NAMALWA (cell line): ENCODE results near the gene CELA3A.

Experiments
- DNase-seq: peaks from one replicate; pipeline ENCODE4 v3.0.0-alpha.2; 2015; ENCODE audit warnings: low spot score

CELA3A gene

DNA sequence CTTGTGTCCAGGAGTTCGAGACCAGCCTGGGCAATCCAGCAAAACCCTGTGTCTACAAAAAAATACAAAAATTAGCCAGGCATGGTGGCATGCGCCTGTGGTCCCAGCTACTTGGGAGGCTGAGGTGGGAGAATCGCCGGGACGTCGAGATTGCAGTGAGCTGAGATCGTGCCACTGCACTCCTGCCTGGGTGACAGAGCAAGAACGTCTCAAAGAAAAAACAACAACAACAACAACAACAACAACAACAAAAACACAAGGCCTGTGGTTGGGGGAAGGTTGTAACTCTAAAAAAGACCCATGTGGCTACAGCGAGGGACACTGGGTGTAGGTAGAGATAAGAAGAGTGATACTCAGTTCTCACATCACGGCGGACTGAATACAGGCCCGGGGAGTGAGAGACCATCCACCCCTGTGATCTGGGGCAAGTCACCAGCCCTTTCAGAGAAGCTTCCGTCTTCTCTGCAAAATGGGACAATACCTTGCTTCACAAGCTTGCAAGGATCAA is 50.2 kb downstream of the CELA3A start:
- no peak for DNase-seq

DNA sequence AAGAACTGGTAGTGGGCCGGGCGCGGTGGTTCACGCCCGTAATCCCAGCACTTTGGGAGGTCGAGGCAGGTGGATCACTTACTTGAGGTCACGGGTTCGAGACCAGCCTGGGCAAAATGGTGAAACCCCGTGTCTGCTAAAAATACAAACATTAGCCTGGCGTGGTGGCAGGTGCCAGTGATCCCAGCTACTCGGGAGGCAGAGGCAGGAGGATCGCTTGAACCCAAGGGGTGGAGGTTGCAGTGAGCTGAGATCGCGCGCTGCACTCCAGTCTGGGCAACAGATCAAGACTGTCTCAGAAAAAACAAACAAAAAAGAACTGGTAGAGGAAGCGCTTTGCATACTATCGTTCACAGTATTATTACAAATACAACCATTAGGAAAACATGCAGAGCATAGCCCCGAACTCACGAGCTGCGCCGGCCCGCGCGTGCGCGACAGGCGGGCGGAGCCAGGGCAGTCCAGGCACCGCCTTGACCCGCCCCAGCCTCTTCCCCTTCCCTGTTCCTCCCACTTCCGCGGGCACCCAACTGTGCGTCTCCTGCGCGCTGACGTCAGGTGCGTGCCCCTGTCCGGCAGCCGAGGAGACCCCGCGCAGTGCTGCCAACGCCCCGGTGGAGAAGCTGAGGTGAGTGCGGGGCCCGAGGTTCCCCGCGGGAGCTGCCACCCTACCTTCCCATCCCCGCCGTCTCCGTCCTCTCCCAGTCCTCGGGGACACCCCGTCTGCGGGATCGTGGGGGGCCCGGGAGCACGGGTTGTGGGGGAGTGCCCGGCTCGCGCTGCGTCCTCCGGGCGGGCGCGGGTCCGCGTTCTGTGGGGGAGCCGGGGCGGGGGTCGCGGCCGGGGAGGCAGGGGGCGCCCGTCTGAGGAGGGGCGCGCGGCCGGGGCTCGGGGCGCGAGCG is 50.9 kb downstream of the CELA3A start, which contains the start of gene CDC42:
Gene CDC42 (plus strand): TSS at position 595 of the 902 bp plus-strand sequence. CDS start 25,770 bp downstream, outside the sequence.
- DNase-seq, result peak; percentile 97

GRCh38 chr1:22053017-22053860 is 51.8 kb downstream of the CELA3A start:
- peak; percentile 75 for DNase-seq

DNA sequence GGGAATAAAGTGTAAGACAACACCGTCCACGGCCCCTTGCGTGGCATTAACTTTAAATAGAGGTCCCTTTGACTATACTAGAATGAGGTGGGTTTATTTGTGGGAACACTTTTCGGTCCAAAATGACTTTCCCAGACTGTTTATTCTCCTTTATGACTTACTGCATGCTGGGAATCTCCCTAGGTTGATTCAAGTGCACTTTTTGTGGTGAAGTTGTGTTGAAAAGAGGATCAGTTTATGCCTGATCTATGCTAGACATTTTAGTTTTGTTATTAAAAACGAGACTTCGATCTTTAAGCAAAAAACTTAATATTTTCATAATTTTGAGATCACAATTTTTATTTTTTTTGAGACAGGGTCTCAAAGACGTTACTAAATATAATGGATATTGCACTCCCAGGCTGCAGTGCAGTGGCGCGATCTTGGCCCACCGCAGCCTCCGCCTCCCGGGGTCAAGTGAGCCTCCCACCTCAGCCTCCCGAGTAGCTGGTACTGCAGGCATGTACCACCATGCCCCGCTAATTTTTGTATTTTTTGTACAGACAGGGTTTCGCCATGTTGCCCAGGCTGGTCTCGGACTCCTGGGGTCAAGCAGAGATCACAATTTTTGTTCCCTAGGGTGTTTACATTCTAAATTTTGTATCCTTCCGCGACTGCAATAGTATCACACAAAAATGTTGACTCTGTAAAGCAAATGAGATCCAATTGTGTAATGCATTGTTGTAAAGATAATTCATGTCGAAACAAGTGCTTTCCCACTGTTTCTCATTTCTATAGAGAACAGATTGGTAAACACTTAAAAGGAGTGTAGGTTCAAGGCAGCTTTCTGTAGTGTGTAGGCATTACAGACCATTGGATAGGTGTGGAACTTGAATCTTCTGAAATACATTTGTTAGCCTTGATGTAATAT is 52.7 kb downstream of the CELA3A start:
- no peak for DNase-seq

DNA sequence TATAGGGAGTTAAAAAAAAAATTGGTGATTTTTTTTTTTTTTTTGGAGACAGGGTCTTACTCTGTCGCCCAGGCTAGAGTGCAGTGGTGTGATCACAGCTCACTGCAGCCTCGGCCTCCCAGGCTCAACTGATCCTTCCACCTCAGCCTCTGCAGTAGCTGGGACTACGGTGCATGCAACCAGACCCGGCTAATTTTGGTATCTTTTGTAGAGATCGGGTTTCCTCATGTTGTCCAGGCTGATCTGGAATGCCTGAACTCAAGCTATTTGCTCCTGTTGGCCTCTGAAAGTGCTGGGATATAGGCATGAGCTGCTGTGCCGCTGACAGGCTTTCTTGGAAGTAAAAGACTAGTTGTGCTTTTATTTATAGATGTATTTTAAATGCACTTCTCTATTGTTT is 54.0 kb downstream of the CELA3A start:
- DNase-seq, result no peak

DNA sequence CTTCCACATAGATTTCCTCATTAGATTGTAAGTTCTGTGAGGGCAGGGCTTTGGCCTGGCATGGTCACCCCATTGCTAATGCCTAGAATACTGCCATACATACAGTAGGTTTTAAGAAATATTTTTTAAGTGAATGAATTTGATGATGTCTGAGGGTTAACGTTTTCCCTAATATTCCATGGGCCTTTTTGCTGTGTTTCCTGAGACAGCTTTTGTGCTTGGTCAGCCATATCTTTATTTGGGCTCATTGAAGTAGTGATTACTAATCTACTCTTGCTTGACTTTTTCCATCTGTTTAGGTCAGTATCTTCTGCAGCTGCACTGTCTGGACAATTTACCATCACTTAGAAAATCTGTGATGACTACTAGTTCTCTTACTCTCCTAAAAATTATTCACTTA is 54.6 kb downstream of the CELA3A start:
- DNase-seq, result no peak

DNA sequence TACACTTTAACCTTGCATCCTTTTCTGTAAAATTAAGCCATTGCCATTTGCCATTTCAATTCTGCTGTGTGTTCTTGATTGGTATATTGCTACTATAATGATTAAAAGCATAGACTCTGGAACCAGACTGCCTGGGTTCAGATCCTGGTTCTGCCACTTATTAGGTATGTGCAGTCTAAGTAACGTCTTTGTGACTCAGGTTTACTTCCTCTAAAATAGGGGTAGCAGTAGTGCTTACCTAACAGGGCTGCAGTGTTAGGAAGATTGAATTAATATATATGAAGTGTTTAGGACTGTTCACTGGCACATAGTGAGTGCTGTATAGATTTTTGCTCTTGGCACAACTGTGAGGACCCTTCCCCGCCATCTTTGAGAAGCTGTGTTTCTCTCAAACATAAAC is 55.5 kb downstream of the CELA3A start:
- no peak for DNase-seq

DNA sequence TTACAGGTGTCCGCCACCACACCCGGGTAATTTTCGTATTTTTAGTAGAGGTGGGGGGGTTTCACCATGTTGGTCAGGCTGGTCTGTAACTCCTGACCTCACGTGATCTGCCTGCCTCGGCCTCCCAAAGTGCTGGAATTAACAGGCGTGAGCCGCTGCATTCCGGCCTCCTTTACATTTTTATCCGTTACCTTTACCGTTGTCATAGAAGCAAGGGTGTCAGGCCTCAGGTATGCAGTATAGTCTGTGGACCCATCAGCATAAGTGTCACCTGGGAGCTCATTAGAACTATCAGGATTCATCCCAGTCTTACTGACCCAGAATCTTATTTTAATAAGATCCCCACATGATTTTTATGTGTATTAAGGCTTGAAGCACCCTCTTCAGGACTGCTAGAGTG is 56.4 kb downstream of the CELA3A start:
- DNase-seq, result no peak
